C4-2B (cell line): Measurements from ENCODE around the gene TNPO3.

Experiments used
- ZFX ChIP-seq: fragments of 450-650 bp; IDR thresholded peaks from 2 replicates; pipeline ENCODE4 v1.6.1; 2017
- TF ChIP-seq, protein P1 (sequence below): fragments of 450-650 bp; conservative IDR thresholded peaks from 2 replicates; pipeline ENCODE4 v1.5.1; 2017; ENCODE audit warnings: mild to moderate bottlenecking

DNA sequence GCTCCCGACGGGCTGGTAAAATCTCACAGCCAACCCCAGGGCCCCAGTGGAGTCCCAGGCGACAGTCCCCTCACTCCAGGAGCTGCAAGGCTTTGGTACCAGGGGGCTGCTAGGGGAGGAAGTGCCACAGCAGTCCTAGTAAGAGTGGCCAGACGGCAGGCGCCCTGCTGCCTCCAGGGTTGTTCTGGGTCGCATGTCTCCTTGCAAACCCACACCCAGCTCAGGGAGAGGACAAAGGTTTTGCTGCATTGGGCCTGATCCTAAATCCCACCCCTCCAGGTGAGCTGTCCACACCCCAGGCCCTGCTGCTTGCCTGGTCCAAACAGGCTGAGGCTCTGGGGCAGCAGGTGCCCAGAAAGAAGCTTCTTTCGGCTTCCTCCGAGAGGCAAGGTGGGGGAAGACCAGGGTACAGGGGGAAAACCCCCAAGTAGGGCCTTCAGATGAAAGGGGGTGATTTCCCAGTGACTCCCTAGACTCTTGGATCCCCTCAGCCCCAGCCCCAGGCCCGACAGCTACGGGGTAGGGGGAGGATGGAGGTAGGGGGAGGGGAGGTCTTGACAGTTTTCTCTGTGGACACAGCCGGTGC lies 140.3 kb downstream of the TNPO3 start:
- TF ChIP-seq, protein P1, sequence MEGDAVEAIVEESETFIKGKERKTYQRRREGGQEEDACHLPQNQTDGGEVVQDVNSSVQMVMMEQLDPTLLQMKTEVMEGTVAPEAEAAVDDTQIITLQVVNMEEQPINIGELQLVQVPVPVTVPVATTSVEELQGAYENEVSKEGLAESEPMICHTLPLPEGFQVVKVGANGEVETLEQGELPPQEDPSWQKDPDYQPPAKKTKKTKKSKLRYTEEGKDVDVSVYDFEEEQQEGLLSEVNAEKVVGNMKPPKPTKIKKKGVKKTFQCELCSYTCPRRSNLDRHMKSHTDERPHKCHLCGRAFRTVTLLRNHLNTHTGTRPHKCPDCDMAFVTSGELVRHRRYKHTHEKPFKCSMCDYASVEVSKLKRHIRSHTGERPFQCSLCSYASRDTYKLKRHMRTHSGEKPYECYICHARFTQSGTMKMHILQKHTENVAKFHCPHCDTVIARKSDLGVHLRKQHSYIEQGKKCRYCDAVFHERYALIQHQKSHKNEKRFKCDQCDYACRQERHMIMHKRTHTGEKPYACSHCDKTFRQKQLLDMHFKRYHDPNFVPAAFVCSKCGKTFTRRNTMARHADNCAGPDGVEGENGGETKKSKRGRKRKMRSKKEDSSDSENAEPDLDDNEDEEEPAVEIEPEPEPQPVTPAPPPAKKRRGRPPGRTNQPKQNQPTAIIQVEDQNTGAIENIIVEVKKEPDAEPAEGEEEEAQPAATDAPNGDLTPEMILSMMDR = no peak
- TF ChIP-seq ZFX = no peak
